Ishikawa (cell line): ENCODE results near the gene TBCEL.

Source experiments
- CEBPB ChIP-seq: IDR thresholded peaks from 2 replicates; pipeline ENCODE4 v1.6.1; 2012
- CREB1 ChIP-seq: IDR thresholded peaks from 2 replicates; pipeline ENCODE4 v1.6.1; 2012; ENCODE audit warnings: low read depth
- EP300 ChIP-seq: IDR thresholded peaks from 2 replicates; pipeline ENCODE4 v1.6.1; 2012; ENCODE audit warnings: borderline replicate concordance
- MAX ChIP-seq: IDR thresholded peaks from 2 replicates; pipeline ENCODE4 v1.6.1; 2012
- RAD21 ChIP-seq: IDR thresholded peaks from 2 replicates; pipeline ENCODE4 v1.6.1; 2012; ENCODE audit warnings: low read depth
- REST ChIP-seq: IDR thresholded peaks from 2 replicates; pipeline ENCODE4 v1.6.1; 2012; ENCODE audit warnings: low read depth, mild to moderate bottlenecking
- TAF1 ChIP-seq: IDR thresholded peaks from 2 replicates; pipeline ENCODE4 v1.6.1; 2012; ENCODE audit warnings: low read depth, mild to moderate bottlenecking
- TCF12 ChIP-seq: IDR thresholded peaks from 2 replicates; pipeline ENCODE4 v1.6.1; 2012; ENCODE audit warnings: low read depth

GRCh38 chr11:121033635-121034034 lies 9.7 kb downstream of the TBCEL start:
- no peak for TF ChIP-seq CREB1
- TF ChIP-seq TAF1, result no peak
- TF ChIP-seq TCF12, result no peak
- no peak for TF ChIP-seq MAX
- TF ChIP-seq EP300, result no peak
- TF ChIP-seq REST, result no peak
- TF ChIP-seq RAD21, result no peak
- no peak for TF ChIP-seq CEBPB
